Endothelial cell of hepatic sinusoid (primary cell): ENCODE data around the gene FAM83F.

ENCODE experiments used
- in situ Hi-C: cut with HindIII; loops from 2 replicates; pipeline ENCODE4 v1.10.0; 2017; ENCODE audit warnings: low sequenced_read_pairs

The FAM83F gene

DNA sequence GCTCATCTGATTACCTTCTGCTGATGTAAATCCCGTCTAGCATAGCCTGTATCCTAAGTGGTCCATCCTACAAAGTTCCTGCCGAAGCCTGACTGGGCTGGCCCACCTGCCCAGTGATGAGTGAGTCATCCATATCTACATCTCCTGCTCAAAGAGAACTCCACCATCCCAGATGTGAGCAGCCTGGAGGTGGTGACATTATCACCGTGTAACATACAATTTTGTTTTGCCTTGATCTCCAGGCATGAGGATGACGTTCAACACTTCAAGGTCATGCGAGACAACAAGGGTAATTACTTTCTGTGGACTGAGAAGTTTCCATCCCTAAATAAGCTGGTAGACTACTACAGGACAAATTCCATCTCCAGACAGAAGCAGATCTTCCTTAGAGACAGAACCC, 29.0 kb upstream of the FAM83F start:
- in situ Hi-C loops = no loop called here

DNA sequence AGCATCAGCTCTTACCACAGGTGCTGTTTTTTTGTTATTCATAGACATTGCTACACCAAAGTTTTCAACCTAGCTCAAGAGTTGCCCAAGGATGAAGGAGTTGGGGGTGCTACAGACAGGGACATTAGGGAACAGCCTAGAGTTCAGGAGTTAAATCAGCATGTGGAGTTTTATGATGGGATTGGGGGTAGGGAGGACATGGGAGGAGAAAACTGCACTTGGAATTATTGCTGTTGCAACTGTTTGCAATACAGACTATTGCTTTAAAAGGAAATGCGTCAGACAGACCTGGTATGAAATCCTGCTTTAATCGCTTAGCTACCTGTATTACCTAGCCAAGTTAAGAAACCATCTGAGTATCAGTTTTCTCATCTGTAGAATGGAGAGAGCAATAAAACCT, 28.3 kb upstream of the FAM83F start:
- in situ Hi-C loops = no loop called here

DNA sequence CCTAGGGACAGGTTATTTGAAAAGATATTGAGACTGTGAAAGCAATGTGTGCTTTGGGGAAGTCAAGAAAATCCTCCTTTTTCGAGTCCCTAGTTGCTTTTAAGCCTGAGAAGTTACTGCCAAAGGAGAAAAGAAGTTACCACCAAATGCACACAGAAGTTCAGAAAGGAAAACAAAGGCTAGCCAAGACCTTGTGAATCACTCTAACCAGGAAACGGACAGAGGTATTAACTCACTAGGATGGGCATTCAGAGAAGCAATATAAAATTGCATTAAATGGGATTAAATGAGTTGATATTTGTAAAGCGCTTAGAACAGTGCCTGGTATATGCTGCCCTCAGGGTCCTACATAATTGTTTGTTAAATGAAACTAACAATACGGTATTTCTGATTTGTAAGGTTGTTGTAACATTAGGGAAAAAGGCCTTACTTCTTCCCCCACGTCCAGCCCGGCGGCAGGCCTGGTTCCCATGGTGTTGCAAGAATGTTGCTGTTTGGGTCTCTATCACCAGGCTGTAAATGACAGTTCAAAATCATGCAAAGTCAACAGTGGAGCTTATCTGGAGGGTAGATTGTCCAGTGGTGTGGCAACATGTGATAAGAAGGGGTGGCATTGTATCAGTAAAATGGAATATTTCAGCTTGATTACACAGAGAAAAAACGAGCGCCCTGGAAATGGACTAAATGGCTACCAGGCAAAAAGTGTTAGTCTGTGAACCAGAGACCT, 27.5 kb upstream of the FAM83F start:
- in situ Hi-C loops = no loop called here

DNA sequence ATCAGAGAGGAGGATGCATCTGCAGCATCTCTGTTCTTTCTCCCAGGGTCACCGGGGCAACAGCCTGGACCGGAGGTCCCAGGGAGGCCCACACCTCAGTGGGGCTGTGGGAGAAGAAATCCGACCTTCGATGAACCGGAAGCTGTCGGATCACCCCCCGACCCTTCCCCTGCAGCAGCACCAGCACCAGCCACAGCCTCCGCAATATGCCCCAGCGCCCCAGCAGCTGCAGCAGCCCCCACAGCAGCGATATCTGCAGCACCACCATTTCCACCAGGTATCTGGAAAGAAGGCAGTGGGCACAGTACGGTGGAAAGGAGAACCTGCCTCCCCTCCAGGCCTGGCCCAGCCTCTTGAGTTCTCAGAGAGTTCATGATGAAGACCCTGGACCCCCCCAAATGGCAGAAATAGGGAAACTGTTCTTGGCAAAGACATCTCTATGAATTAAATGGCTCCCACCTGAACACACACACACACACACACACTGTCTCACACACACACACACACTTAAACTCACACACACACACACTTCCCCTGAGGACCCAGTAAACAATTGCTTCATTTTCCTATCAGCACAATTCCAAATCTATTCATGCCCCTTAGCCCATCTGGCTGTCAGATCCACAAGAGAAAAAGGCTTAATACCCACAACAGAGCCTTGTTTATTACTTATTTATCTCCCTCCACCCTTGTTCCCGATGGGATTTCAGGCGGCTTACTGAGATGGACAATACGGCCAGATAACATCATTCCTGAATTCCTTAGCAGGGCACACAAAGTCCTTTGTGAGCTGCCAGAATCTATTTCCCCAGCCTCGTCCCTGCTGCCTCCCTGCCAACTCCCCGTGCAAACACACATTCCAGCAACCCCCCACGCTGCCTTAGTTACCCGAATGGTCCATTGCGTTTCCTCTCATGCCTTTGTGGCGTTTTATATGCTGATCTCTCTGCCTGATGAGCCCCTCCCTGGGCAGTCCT, 26.5 kb upstream of the FAM83F start:
- in situ Hi-C loops = no loop called here

DNA sequence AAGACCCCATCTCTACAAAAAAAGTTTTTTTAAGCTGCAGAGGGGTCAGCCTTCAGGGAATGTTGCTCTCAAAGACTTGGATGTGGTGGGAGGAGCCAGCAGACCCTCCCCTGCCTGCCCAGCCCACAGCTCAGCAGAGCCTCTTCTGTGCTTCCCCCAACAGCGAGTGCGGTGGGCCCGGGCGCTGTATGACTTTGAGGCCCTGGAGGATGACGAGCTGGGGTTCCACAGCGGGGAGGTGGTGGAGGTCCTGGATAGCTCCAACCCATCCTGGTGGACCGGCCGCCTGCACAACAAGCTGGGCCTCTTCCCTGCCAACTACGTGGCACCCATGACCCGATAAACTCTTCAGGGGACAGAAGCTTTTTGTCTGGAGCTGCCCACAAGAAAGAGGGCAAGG, 24.0 kb upstream of the FAM83F start:
- in situ Hi-C loops = loop anchor here (5.0 kb wide), 2 partner anchors 48 to 88 kb away; no protein-coding TSS in a partner anchor

DNA sequence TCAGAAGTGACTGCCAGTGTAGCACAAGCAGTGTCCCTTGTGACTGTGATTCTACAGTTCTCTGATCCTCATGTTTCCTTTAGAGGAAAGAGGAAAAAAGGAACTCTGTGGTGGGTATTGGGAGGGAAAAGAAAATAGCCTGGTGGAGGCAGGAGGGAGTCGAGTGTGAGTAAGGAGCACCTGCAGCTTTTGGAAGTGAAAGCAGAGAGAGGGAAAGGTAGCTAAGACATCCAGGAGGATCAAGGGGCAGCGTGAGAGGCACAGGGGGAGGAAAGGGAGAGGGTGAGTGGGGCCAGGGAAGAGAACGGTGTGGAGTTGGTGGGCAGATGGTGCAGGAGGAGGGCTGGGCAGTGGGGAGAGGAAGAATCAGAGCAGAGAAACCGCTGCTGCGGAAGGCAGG, 22.1 kb upstream of the FAM83F start:
- in situ Hi-C loops = loop anchor here (5.0 kb wide), 2 partner anchors 50 to 90 kb away; no protein-coding TSS in a partner anchor

DNA sequence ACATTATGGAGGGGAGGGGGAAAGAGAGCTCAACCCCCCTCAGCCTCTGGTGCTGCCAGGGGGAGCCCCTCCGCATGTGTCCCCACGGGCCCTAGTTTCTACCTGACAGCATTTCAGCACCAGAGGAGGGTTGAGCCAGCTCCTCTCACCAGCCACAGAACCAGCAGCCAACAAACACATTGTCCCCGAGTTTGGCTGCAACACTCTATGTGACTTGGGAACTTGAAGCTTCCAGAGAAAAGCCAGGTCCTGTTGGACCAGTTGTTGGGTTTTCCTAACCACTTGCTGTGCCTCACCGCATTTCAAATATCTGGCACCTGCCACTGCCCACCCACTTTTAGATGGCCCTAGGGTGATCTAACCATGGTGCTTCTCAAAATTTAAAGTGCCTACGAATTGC, 21.1 kb upstream of the FAM83F start:
- in situ Hi-C loops = loop anchor here (5.0 kb wide), 2 partner anchors 51 to 91 kb away; no protein-coding TSS in a partner anchor

DNA sequence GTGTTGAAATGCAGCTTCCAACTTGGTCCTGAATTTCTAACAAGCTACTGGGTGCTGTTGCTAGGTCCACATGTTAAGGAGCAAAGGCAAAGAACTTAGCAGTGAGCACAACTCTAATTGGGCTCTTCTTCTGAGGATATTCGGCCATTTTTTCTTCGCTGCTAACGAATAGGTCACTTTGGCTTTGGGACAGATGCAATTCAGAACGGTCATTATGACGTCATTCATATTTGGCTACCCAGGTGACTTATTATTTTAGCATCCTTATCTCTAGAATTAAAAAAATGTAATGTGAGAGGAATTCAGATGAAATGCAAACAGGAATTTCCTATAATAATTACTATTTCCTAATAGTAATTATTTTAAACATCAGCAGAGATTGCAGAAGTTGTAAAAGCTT, 20.7 kb upstream of the FAM83F start:
- in situ Hi-C loops = loop anchor here (5.0 kb wide), 2 partner anchors 52 to 92 kb away; no protein-coding TSS in a partner anchor

DNA sequence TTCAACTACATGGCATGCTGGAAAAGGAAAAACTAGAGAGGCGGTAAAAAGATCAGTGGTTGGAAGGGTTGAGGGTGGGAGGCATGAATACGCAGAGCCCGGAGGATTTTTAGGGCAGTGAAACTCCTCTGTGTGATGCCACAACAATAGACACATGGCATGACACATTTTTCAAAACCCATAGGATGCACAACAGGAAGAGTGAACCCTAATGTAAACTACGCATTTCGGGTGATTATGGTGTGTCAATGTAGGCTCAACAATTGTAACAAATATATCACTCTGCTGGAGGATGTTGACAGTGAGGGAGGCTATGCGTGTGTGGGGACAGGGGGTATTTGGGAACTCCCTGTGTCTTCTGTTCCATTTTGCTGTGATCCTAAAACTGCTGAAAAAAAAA, 15.7 kb upstream of the FAM83F start:
- in situ Hi-C loops = no loop called here

DNA sequence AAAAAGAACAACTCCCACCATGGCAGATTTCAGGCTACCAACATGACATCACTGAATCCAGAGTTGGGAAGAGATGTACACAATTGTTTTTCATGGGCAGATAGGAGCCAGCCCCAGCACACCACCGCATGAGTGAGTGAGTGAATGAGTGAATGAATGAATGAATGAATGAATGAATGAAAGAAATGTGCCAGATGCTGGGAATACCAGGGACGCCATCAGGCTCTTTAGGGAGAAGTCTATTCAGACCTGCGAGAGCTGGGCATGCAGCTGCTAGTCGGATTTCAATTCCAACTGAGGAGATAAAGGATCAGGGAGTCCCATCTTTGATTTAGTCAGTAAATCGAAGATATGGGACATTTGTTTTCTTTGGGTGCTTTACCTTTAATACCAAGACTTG, 15.3 kb upstream of the FAM83F start:
- in situ Hi-C loops = no loop called here

DNA sequence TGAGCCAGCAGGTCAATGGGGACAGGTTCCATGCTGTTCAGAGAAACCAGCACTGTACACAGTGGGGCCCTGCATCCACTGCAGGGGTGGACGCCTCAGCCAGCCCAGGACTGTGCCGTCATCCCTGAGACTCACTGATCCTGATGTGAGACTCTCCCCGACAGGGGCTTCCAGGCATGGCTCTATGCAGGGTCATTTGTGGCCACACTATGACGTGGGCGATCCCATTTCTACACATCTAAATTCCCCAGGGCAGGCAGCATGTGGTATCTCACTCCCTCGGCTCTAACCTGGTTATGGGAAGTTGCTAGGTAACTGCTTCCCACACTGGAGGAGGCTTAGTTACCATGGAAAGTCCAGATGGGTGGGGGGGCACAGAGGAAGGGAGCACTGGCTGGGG, 14.2 kb upstream of the FAM83F start:
- in situ Hi-C loops = no loop called here

DNA sequence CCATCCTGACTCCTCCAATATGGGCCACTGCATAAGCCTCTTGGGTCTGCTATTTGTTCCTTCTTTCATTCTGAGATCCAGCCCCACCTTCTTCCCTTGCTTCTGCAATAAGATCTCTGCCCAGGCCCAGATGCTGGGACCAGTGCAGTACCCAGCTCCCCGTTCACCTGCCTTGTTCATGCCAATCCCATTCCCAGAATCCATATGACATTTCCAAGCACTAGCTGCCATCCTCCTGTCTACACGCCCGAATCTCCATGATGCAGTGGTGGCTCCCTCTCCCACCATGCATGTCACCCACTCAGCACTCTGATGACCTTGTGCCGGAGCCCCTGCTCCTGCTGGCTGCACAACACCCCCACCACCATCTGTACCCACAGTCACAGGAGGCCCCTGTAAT, 11.4 kb upstream of the FAM83F start:
- in situ Hi-C loops = no loop called here

DNA sequence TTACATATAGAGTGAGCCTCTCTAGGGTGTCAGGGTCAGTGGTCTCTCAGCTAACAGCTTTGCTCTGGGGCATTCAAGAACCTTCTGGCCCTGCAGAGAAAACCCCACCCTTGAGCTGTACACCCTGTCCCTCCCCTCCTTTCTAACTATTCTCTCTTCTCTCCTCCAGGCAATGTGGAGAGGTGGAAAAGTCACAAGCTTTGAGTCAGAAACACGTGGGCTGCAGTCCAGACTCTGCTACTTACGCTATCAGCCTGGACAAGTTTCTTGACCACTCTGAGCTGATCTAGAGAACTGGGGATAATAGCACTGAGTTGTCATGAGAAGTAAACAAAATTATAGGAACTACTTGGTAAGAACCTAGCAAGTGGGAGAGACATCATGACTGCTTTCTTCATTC, 10.7 kb upstream of the FAM83F start:
- in situ Hi-C loops = no loop called here

DNA sequence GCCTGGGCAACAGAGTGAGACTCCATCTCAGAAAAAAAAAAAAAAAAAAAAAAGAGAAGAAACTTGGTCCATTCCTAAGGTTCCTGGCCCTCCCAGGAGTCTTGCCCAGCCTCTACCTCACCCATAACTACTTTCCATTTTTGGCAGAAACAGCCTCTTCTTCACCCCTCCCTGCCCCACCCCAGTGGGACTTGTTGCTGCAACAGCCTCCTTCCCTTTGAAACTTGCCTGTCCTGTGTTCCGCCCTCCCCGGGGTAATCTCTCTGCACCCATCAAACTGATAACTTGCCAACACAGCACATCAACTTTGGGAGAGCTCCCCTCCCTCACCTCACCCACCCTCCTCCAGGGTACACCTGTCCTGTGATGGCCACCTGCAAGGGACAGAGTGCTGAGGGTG, 10.0 kb upstream of the FAM83F start:
- in situ Hi-C loops = no loop called here

DNA sequence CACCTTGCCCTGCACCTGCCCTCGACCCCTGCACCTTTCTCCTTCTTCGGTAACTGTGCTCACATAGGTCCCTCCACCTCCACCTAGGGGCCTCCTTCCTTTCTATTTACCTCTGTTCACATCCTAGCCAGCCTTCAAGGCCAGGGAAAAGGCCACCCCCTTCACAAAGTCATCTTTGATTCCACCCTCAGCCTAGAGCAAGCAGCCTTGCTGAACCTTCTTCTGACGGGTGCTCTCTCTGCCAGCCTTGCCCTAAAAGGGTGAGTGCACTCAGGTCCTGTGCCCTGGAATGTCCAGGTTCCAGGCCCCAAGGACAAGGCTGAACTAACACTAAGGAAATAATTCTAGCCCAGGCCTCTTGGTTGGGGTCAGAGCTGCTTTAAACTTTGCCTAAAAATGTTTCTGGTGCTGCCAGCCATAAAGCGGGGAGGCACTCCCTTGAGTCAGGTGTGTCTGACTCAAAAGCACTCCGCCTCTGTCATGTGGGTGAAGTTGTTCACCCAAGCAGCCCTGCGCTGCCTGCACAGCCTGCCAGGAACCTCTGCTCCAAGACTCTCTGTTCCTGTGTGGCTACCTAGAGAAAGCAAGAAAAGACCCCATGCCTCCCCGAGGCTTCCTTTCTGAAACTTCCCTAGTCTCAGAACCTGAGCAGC, 9.2 kb upstream of the FAM83F start:
- in situ Hi-C loops = no loop called here

DNA sequence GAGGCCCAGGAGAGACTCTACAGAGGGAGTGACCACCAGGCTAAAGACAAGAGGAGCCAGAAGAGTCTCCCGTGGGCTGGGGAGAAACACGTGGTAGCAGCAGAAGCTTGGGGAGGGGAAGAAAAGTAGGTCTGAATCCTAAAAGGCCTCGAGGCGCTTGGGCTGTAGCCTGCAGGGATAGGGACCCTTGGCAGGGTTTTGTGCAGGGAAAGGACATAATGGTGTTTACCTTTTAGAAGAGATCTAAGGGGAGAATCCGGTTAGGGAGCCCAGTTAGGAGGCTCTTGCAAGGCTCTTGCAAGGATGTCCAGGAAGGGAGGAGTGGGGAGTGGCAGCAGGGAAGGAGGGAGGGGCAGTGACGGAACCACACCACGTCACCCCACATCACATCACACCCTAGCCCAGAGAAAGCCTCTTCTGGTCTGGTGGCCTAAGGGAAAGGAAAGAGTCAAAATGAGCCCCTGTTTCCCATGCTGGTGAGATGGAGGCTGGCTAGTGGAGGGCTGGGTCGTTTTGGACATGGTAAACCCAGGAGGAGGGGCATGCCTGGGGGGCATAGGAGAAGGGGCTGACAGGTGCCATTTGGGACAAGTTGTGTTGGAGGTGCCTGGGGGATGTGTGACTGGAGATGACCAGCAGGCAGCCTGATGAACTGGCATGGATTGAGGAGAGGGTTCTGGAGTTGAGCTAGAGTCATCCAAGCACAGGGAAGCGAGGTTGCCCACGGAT, 6.2 kb upstream of the FAM83F start:
- in situ Hi-C loops = no loop called here

DNA sequence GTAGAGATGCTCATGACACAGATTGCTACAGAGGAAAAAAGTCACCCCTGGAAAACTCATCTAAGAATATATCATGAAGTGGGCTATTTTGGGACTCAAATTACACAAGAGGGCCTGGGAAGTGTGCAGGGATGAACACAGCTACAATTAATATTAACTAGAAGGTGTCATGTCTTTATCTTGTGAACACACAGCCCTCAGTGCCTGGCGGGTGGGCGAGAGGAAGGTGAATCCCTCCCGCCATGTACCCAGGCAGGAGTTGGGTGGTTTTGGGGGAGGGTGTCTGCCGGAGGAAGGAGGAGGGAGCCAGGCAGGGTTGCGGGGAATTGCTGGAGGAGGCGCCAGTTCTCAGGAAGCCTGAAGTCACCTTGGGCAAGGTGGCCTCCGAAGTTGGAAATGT, 5.1 kb upstream of the FAM83F start:
- in situ Hi-C loops = no loop called here

DNA sequence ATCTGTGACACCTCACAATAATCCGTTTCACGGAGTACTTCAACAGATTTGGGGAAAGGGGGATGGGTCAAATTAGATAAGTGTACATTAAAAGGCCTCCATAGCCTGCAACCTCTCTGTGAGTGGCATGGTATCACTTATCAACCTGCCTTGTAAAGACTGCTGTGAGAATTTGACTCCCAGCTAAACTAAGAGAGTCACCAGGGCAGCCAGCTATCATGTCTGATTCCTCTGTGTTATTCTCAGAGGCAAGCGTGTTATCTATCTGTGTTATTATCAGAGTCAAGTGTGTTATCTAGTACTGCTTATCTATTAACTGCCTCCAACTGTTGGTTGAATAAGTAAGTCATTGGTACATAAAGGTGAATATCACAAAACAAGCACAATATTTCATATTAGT, 4.1 kb upstream of the FAM83F start:
- in situ Hi-C loops = no loop called here

DNA sequence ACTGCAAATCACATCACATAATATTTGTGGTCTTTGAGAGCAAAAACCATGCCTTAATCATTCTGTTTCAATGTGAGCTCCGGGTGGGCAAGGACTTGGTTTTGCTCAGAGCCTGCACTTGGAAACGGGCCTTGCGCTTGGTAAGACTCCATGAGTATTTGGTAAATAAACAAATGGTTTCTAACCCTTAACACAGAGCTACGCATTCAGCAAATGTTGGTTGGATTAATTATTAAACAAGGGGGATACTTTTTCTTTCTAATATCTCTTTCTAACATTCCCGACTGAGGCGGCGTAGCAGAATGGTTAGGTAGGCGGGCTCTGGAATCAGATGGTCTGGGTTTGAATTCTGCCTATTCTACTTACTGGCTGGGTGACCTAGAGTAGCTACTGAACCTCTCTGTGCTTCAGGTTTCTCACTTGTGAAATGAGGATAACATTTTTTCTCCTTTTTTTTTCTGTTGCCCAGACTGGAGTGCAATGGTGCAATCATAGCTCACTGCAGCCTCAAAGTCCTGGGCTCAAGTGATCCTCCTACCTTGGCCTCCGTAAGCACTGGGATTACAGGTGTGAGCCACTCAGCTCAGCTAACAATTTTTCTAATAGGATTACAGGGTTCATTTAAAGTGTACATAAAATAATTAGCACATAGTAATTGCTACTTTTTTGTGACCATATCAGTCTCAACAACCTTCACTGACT, 3.4 kb upstream of the FAM83F start:
- in situ Hi-C loops = no loop called here
